SK-N-SH (cell line): ENCODE results near the gene FOXL2NB. TPM values are rescaled to one million over a fixed set of nuclear protein-coding genes. Genes with fewer than 3 reads are reported as not detected.

Experiments
- CTCF ChIA-PET: fragments of 300-600, 350-600 bp; formaldehyde crosslinking; extraction: SDS; loops from one replicate; lab custom pipeline; 2021; lab: Yijun Ruan, JAX
- POLR2A ChIA-PET: fragments of 350-600 bp; sonication (Branson Sonifier 250); formaldehyde crosslinking; extraction: SDS; loops from one replicate; lab custom pipeline; 2020; ENCODE audit warnings: antibody characterized with exemption, inconsistent platforms; lab: Yijun Ruan, JAX
- DNase-seq: peaks from one replicate; pipeline ENCODE4 v3.0.0; 2012
- H2AFZ ChIP-seq: fragments of 200-600 bp; sonication (generic); 2 replicates; pipeline ENCODE4 v1.8.1; 2016; ENCODE audit warnings: antibody characterized with exemption, mild to moderate bottlenecking, low read depth
- H3F3A ChIP-seq: fragments of 200-600 bp; sonication (generic); replicated peaks from 2 replicates; pipeline ENCODE3; 2016; ENCODE audit warnings: antibody characterized with exemption, mild to moderate bottlenecking; ENCODE audit not compliant: insufficient read depth
- H3K27ac ChIP-seq, 2 experiments: fragments of 200-500 bp in 1 of 2; fragments of 200-600 bp in 1 of 2; sonication (Bioruptor generic) in 1 of 2; sonication (generic), shearing (Covaris generic) in 1 of 2; 2 replicates each; pipeline versions ENCODE4 v1.5.1 to v1.6.1; 2014 to 2016; ENCODE audit warnings: low read depth in 2 of 2, inconsistent platforms in 1 of 2, low read length in 1 of 2, mild to moderate bottlenecking in 1 of 2, mixed read lengths in 1 of 2
- H3K27me3 ChIP-seq: fragments of 200-600 bp; sonication (generic), shearing (Covaris generic); 2 replicates; pipeline ENCODE4 v1.6.1; 2016; ENCODE audit warnings: mixed run types; ENCODE audit not compliant: insufficient read depth
- H3K36me3 ChIP-seq, 2 experiments: fragments of 200-500 bp in 1 of 2; fragments of 200-600 bp in 1 of 2; sonication (Bioruptor generic) in 1 of 2; sonication (generic) in 1 of 2; replicated peaks in 1 of 2; 2 replicates each; pipeline versions ENCODE3 to v1.5.1; 2014 to 2016; ENCODE audit warnings: low read length in 1 of 2, mild to moderate bottlenecking in 1 of 2; ENCODE audit not compliant: insufficient read depth in 2 of 2, control insufficient read depth in 1 of 2
- H3K4me1 ChIP-seq, 2 experiments: fragments of 200-500 bp in 1 of 2; fragments of 200-600 bp in 1 of 2; sonication (Bioruptor generic) in 1 of 2; sonication (generic), shearing (Covaris generic) in 1 of 2; 2 replicates each; pipeline versions ENCODE4 v1.5.1 to v1.6.1; 2014 to 2016; ENCODE audit warnings: low read depth in 1 of 2, low read length in 1 of 2, mixed run types in 1 of 2; ENCODE audit not compliant: insufficient read depth in 2 of 2, control insufficient read depth in 1 of 2
- H3K4me2 ChIP-seq: fragments of 200-600 bp; sonication (generic), shearing (Covaris generic); 2 replicates; pipeline ENCODE4 v1.6.1; 2017; ENCODE audit warnings: mixed run types
- H3K4me3 ChIP-seq, 2 experiments: fragments of 200-500 bp in 1 of 2; fragments of 200-600 bp in 1 of 2; sonication (Bioruptor generic) in 1 of 2; sonication (generic), shearing (Covaris generic) in 1 of 2; 2 replicates each; pipeline versions ENCODE4 v1.5.1 to v1.8.1; 2014 to 2016; ENCODE audit warnings: low read depth in 2 of 2, inconsistent platforms in 1 of 2, low read length in 1 of 2, mild to moderate bottlenecking in 1 of 2, mixed read lengths in 1 of 2, moderate library complexity in 1 of 2
- H3K79me2 ChIP-seq: fragments of 200-600 bp; sonication (generic); 2 replicates; pipeline ENCODE4 v1.8.1; 2017; ENCODE audit warnings: mild to moderate bottlenecking; ENCODE audit not compliant: insufficient read depth
- H3K9ac ChIP-seq: fragments of 200-600 bp; sonication (generic); 2 replicates; pipeline ENCODE4 v1.6.1; 2017; ENCODE audit warnings: mixed run types
- H3K9me2 ChIP-seq: fragments of 200-600 bp; sonication (generic); 2 replicates; pipeline ENCODE4 v1.6.1; 2017; ENCODE audit warnings: mixed run types
- H3K9me3 ChIP-seq: fragments of 200-600 bp; sonication (generic); 2 replicates; pipeline ENCODE4 v1.6.1; 2017; ENCODE audit warnings: mixed run types, mild to moderate bottlenecking, moderate library complexity
- H4K20me1 ChIP-seq: fragments of 200-600 bp; sonication (generic); 2 replicates; pipeline ENCODE4 v1.6.1; 2017; ENCODE audit warnings: mild to moderate bottlenecking, mixed run types; ENCODE audit not compliant: insufficient read depth
- EP300 ChIP-seq, 2 experiments: IDR thresholded peaks; 2 replicates each; pipeline versions ENCODE4 v1.4.0 to v1.6.1; 2012; ENCODE audit warnings: borderline replicate concordance in 1 of 2, low read depth in 1 of 2, low read length in 1 of 2
- FOSL2 ChIP-seq: IDR thresholded peaks from 2 replicates; pipeline ENCODE4 v1.4.0; 2012; ENCODE audit warnings: low read depth, mild to moderate bottlenecking, moderate library complexity, borderline replicate concordance
- FOXM1 ChIP-seq: IDR thresholded peaks from 2 replicates; pipeline ENCODE4 v1.4.0; 2012; ENCODE audit warnings: low read depth, mild to moderate bottlenecking
- JUND ChIP-seq: IDR thresholded peaks from 2 replicates; pipeline ENCODE4 v1.4.0; 2012
- NFIC ChIP-seq: IDR thresholded peaks from 2 replicates; pipeline ENCODE4 v1.4.0; 2012; ENCODE audit warnings: borderline replicate concordance
- NRF1 ChIP-seq: IDR thresholded peaks from 2 replicates; pipeline ENCODE4 v1.6.1; 2012; ENCODE audit warnings: low read depth, mild to moderate bottlenecking, low read length
- RXRA ChIP-seq: IDR thresholded peaks from 2 replicates; pipeline ENCODE4 v1.4.0; 2012; ENCODE audit warnings: low read depth, mild to moderate bottlenecking, borderline replicate concordance
- TCF12 ChIP-seq: IDR thresholded peaks from 2 replicates; pipeline ENCODE4 v1.4.0; 2012
- TEAD4 ChIP-seq: IDR thresholded peaks from 2 replicates; pipeline ENCODE4 v1.4.0; 2012; ENCODE audit warnings: mild to moderate bottlenecking, borderline replicate concordance; ENCODE audit not compliant: insufficient read depth
- ZBTB33 ChIP-seq: IDR thresholded peaks from 2 replicates; pipeline ENCODE4 v1.4.0; 2012; ENCODE audit warnings: low read depth, borderline replicate concordance
- WGBS: methylation state at CpG from one replicate; pipeline ENCODE4 v1.1.6; 2017; ENCODE audit warnings: low lambda C conversion rate; 5-methylcytosine and 5-hydroxymethylcytosine counted together
- polyA plus RNA-seq, 3 experiments: library from polyadenylated mRNA; depleted of rRNA; stranded (reverse); fragments of >200 nt; gene quantifications; 2 replicates each; pipeline ENCODE4 v1.2.3, GENCODE V29; 2012
- TF ChIP-seq, protein P1 (sequence below): IDR thresholded peaks from 2 replicates; pipeline ENCODE4; 2012
- TF ChIP-seq, protein P2 (sequence below): fragments of 200-600 bp; sonication (generic); IDR thresholded peaks from 2 replicates; pipeline ENCODE4 v1.6.1; 2017; ENCODE audit warnings: antibody characterized with exemption, mild to moderate bottlenecking, moderate library complexity

The FOXL2NB gene
- polyA plus RNA-seq, 1 of the 3 experiments (the other 2 are of a cell fraction) = not detected

- POLR2A ChIA-PET = no interaction called here
- 59% methylated on average over 8 of the region's 8 CpGs for WGBS
- Histone ChIP-seq H4K20me1 (no peaks in the 10 kb centered on the region), H3K9ac (no peak overlapping the region; the same call in 1 of the 2 replicates), H3K79me2 (no peaks in the 10 kb centered on the region), H3K36me3 (no peaks in the 10 kb centered on the region), H3K27me3 (no peaks in the 10 kb centered on the region; the same call in 1 of the 2 replicates), H3K9me3 (no peaks in the 10 kb centered on the region), H3K27ac (peak overlapping the region in 1 of 2 experiments; percentile 65; a peak in 3 of 4 replicates), H3K9me2 (no peaks in the 10 kb centered on the region), H3K4me2 (peak overlapping the region; percentile 69), H2AFZ (no peak overlapping the region; the same call in 1 of the 2 replicates), H3F3A (peaks cover 15% of the 10 kb centered on the region), H3K4me3 (no peak overlapping the region), H3K4me1 (peaks cover 2 to 11% of the 10 kb centered on the region in 2 experiments; a peak in 2 of 4 replicates)
- TF ChIP-seq RXRA (peak; percentile 26; the same call in 1 of the 2 replicates), TCF12 (peak; percentile 85), NRF1 (no peak), TEAD4 (peak; percentile 73), EP300 (IDR thresholded peaks at IDR 0.05; ENCODE audit: borderline replicate concordance in 1 of 2, low read depth in 1 of 2, low read length in 1 of 2) (peak in 1 of 2 experiments; percentile 25; a peak in 1 of 4 replicates), NFIC (peak; percentile 80), ZBTB33 (no peak), JUND (peak; percentile 75), FOSL2 (peak; percentile 79), FOXM1 (no peak)
- TF ChIP-seq, protein P1, sequence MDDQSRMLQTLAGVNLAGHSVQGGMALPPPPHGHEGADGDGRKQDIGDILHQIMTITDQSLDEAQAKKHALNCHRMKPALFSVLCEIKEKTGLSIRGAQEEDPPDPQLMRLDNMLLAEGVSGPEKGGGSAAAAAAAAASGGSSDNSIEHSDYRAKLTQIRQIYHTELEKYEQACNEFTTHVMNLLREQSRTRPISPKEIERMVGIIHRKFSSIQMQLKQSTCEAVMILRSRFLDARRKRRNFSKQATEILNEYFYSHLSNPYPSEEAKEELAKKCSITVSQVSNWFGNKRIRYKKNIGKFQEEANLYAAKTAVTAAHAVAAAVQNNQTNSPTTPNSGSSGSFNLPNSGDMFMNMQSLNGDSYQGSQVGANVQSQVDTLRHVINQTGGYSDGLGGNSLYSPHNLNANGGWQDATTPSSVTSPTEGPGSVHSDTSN = peak; percentile 71
- TF ChIP-seq, protein P2, sequence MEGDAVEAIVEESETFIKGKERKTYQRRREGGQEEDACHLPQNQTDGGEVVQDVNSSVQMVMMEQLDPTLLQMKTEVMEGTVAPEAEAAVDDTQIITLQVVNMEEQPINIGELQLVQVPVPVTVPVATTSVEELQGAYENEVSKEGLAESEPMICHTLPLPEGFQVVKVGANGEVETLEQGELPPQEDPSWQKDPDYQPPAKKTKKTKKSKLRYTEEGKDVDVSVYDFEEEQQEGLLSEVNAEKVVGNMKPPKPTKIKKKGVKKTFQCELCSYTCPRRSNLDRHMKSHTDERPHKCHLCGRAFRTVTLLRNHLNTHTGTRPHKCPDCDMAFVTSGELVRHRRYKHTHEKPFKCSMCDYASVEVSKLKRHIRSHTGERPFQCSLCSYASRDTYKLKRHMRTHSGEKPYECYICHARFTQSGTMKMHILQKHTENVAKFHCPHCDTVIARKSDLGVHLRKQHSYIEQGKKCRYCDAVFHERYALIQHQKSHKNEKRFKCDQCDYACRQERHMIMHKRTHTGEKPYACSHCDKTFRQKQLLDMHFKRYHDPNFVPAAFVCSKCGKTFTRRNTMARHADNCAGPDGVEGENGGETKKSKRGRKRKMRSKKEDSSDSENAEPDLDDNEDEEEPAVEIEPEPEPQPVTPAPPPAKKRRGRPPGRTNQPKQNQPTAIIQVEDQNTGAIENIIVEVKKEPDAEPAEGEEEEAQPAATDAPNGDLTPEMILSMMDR = no peak
- CTCF ChIA-PET = interaction anchor here (0.7 to 15.8 kb wide), 7 partner anchors 11 to 504 kb away, joined by 3 to 298 read pairs (median 43); partner anchors contain the start of gene CEP70
- DNase-seq = no peak
Measured at GRCh38 chr3:138921316-138922292, 25.4 kb upstream of the FOXL2NB start.
